HEK293 (cell line): ENCODE results near the gene L3HYPDH.
"Not testable (repeated sequence)": the region's sequence is repeated elsewhere in the genome, so short reads cannot be mapped to it uniquely, and the experiment has no call there.

Source experiments
- CTCF ChIA-PET: fragments of 350-600 bp; formaldehyde crosslinking; extraction: SDS; loops from one replicate; lab custom pipeline; 2021; ENCODE audit warnings: antibody characterized with exemption; lab: Yijun Ruan, JAX
- POLR2A ChIA-PET: fragments of 300-600 bp; formaldehyde crosslinking; extraction: SDS; loops from one replicate; lab custom pipeline; 2020; ENCODE audit warnings: antibody characterized with exemption, inconsistent platforms; lab: Yijun Ruan, JAX
- H3K27ac ChIP-seq: fragments of 200-500 bp; sonication (Bioruptor generic); 2 replicates; pipeline ENCODE4 v1.5.1; 2014; ENCODE audit warnings: low read depth, low read length, control low read depth, inconsistent platforms; ENCODE audit errors: extremely low read depth
- H3K36me3 ChIP-seq, 2 experiments: fragments of 200-500 bp in 1 of 2; sonication (Bioruptor generic) in 1 of 2; 1 replicate in 1 of 2; 2 replicates in 1 of 2; pipeline ENCODE4 v1.5.1; 2014 to 2017; ENCODE audit warnings: inconsistent platforms in 2 of 2, low read length in 2 of 2; ENCODE audit not compliant: control insufficient read depth in 2 of 2, insufficient read depth in 1 of 2
- H3K4me1 ChIP-seq: fragments of 200-500 bp; sonication (Bioruptor generic); 2 replicates; pipeline ENCODE4 v1.5.1; 2014; ENCODE audit warnings: mild to moderate bottlenecking, low read length, inconsistent platforms; ENCODE audit not compliant: control insufficient read depth, insufficient read depth
- H3K4me3 ChIP-seq: 2 replicates; pipeline ENCODE4 v1.5.1; 2011; ENCODE audit warnings: low read depth, mild to moderate bottlenecking, control low read depth, low read length, moderate library complexity
- H3K9me3 ChIP-seq: fragments of 200-500 bp; sonication (Bioruptor generic); 2 replicates; pipeline ENCODE4 v1.5.1; 2014; ENCODE audit warnings: low read depth, low read length, inconsistent platforms; ENCODE audit not compliant: control insufficient read depth, insufficient read depth
- KLF1 ChIP-seq: fragments of 450-650 bp; formaldehyde crosslinking; IDR thresholded peaks from 2 replicates; pipeline ENCODE4 v1.5.1; 2016; ENCODE audit warnings: missing biosample characterization, missing genetic modification characterization
- ZBTB8A ChIP-seq: fragments of 450-650 bp; formaldehyde crosslinking; IDR thresholded peaks from 2 replicates; pipeline ENCODE4 v1.5.1; 2016; ENCODE audit warnings: missing biosample characterization, missing genetic modification characterization
- ZNF266 ChIP-seq: fragments of 450-650 bp; formaldehyde crosslinking; IDR thresholded peaks from 2 replicates; pipeline ENCODE4 v1.5.1; 2016; ENCODE audit warnings: missing biosample characterization, missing genetic modification characterization, low read depth
- ZNF837 ChIP-seq: fragments of 450-650 bp; formaldehyde crosslinking; IDR thresholded peaks from 2 replicates; pipeline ENCODE4 v1.5.1; 2016; ENCODE audit warnings: missing biosample characterization, missing genetic modification characterization
- ZSCAN23 ChIP-seq: fragments of 450-650 bp; formaldehyde crosslinking; IDR thresholded peaks from 2 replicates; pipeline ENCODE4 v1.5.1; 2016; ENCODE audit warnings: missing biosample characterization, missing genetic modification characterization
- TF ChIP-seq, protein P1 (sequence below): fragments of 450-650 bp; formaldehyde crosslinking; IDR thresholded peaks from 2 replicates; pipeline ENCODE4 v1.5.1; 2016; ENCODE audit warnings: missing biosample characterization, missing genetic modification characterization
- TF ChIP-seq, protein P2 (sequence below): fragments of 450-650 bp; formaldehyde crosslinking; IDR thresholded peaks from 2 replicates; pipeline ENCODE4 v1.5.1; 2016; ENCODE audit warnings: missing biosample characterization, missing genetic modification characterization
- TF ChIP-seq, protein P3 (sequence below): fragments of 450-650 bp; formaldehyde crosslinking; IDR thresholded peaks from 2 replicates; pipeline ENCODE4 v1.5.1; 2016; ENCODE audit warnings: missing biosample characterization, missing genetic modification characterization, low read depth

L3HYPDH gene

DNA sequence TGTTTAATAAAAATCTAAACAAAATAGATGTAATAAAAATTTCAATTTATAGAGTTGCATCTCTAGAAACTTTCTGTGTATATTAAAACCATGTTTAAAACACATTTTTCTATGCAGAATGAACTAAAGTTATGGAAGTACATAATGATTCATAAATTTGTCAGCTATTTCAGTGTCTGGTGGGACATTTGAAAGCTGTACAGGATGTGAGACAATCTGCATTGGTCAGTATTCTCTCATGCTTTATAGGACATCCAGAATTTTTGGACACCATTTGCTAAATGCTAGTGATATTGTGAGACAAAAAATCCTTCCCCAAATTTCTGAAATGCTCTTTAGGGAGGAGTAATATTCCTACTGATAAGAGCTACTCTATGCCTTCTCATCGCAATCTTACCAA, 32.4 kb downstream of the L3HYPDH start (continued):
- TF ChIP-seq, protein P1, sequence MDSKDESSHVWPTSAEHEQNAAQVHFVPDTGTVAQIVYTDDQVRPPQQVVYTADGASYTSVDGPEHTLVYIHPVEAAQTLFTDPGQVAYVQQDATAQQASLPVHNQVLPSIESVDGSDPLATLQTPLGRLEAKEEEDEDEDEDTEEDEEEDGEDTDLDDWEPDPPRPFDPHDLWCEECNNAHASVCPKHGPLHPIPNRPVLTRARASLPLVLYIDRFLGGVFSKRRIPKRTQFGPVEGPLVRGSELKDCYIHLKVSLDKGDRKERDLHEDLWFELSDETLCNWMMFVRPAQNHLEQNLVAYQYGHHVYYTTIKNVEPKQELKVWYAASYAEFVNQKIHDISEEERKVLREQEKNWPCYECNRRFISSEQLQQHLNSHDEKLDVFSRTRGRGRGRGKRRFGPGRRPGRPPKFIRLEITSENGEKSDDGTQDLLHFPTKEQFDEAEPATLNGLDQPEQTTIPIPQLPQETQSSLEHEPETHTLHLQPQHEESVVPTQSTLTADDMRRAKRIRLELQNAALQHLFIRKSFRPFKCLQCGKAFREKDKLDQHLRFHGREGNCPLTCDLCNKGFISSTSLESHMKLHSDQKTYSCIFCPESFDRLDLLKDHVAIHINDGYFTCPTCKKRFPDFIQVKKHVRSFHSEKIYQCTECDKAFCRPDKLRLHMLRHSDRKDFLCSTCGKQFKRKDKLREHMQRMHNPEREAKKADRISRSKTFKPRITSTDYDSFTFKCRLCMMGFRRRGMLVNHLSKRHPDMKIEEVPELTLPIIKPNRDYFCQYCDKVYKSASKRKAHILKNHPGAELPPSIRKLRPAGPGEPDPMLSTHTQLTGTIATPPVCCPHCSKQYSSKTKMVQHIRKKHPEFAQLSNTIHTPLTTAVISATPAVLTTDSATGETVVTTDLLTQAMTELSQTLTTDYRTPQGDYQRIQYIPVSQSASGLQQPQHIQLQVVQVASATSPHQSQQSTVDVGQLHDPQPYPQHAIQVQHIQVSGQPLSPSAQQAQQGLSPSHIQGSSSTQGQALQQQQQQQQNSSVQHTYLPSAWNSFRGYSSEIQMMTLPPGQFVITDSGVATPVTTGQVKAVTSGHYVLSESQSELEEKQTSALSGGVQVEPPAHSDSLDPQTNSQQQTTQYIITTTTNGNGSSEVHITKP (tag by site-specific recombination): no peak
- TF ChIP-seq KLF1 (tag by site-specific recombination): no peak
- TF ChIP-seq, protein P2, sequence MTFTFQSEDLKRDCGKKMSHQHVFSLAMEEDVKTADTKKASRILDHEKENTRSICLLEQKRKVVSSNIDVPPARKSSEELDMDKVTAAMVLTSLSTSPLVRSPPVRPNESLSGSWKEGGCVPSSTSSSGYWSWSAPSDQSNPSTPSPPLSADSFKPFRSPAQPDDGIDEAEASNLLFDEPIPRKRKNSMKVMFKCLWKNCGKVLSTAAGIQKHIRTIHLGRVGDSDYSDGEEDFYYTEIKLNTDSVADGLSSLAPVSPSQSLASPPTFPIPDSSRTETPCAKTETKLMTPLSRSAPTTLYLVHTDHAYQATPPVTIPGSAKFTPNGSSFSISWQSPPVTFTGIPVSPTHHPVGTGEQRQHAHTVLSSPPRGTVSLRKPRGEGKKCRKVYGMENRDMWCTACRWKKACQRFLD (tag by site-specific recombination): no peak
- TF ChIP-seq, all 188 proteins: peak for 0

DNA sequence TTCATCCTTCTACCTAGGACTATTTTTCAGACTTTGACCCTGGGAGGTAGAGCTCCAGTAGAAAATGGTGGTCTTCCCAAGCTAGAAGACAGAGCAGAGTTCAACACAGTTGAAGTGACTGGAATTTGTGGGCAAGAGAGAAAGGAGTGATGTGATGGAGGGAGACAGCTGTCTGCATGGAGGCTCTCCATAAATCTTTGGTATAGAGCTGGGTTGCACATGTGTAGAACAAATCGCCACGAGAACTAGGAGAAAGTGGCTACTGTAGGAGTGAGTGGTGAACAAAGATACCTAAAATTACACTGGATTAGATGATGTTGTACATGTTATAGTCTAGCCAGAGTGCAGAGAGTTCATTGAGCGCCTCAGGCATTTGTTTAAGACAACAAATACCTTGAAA, 33.5 kb downstream of the L3HYPDH start:
- TF ChIP-seq ZNF266: no peak
- TF ChIP-seq, protein P1 (tag by site-specific recombination): no peak
- TF ChIP-seq, protein P3, sequence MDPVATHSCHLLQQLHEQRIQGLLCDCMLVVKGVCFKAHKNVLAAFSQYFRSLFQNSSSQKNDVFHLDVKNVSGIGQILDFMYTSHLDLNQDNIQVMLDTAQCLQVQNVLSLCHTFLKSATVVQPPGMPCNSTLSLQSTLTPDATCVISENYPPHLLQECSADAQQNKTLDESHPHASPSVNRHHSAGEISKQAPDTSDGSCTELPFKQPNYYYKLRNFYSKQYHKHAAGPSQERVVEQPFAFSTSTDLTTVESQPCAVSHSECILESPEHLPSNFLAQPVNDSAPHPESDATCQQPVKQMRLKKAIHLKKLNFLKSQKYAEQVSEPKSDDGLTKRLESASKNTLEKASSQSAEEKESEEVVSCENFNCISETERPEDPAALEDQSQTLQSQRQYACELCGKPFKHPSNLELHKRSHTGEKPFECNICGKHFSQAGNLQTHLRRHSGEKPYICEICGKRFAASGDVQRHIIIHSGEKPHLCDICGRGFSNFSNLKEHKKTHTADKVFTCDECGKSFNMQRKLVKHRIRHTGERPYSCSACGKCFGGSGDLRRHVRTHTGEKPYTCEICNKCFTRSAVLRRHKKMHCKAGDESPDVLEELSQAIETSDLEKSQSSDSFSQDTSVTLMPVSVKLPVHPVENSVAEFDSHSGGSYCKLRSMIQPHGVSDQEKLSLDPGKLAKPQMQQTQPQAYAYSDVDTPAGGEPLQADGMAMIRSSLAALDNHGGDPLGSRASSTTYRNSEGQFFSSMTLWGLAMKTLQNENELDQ (tag by site-specific recombination): no peak
- no peak for TF ChIP-seq ZSCAN23 (tag by site-specific recombination)
- TF ChIP-seq ZNF837 (tag by site-specific recombination): no peak
- no peak for TF ChIP-seq ZBTB8A (tag by site-specific recombination)
- TF ChIP-seq, all 188 proteins: peak for 0
- H3K27ac ChIP-seq: no peak overlapping the region
- ChIA-PET CTCF (interaction anchor here (1.5 to 1.9 kb wide), 2 partner anchors 56 to 126 kb away, joined by 4 to 8 read pairs; partner anchors contain the start of gene CCDC175), POLR2A (no interaction called here)
- H3K4me1 ChIP-seq: no peaks in the 10 kb centered on the region
- no peaks in the 10 kb centered on the region for H3K9me3 ChIP-seq
- peaks cover 0 to 23% of the 10 kb centered on the region in 2 experiments; a peak in 1 of 3 replicates for H3K36me3 ChIP-seq
- H3K4me3 ChIP-seq: no peak overlapping the region

DNA sequence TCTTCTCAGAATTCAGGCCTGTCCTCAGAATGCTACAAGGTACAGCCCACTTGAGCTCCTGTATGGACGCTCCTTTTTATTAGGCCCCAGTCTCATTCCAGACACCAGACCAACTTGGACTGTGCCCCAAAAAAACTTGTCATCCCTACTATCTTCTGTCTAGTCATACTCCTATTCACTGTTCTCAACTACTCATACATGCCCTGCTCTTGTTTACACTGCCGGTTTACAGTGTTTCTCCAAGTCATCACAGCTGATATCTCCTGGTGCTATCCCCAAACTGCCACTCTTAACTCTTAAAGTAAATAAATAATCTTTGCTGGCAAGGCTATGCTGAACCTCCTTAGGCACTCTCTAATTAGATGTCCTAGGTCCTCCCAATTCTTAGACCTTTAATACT, 35.5 kb downstream of the L3HYPDH start:
- H3K4me3 ChIP-seq, CTCF ChIA-PET, POLR2A ChIA-PET, H3K9me3 ChIP-seq, H3K4me1 ChIP-seq, H3K27ac ChIP-seq, H3K36me3 ChIP-seq: not testable (repeated sequence)
